ENCODE measurements around the gene ADAM22. TPM values are rescaled to one million over a fixed set of nuclear protein-coding genes. Genes with fewer than 3 reads are reported as not detected.
"Not testable (repeated sequence)": the region's sequence is repeated elsewhere in the genome, so short reads cannot be mapped to it uniquely, and the experiment has no call there.

Gene ADAM22
- total RNA-seq, 1 experiment from 2014 or later, result 18.3 TPM

DNA sequence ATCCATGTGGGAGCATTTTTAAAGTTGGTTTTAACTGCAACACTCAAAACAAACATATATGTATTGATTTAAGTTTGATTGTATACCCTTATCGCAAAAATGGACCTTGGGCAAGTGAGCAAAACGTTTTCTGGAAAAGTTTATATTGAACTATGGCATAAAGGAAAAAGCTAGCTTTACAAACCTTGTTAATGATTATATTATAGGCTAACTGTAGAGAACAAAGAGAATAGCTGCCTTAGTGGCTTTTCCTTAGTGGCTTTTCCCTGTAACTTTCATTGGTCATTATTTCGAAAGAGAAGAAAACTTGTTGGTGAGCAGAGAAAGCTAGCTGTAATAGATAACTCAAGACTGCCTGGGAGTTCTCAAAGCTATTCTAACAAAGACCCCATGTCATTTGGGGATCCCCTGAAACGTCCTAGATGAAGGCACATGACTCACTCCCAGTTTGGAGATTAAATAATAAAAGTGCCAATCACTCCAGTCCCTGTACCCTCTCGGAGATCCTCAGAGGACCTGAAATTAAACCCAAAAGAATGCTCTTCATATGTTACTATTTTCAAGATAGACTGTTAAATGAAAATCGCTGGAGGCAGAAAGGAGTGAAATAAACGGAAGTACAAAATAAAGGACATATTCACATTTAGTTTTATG lies 193.7 kb downstream of the ADAM22 start:
- no peak for DNase-seq
- Histone ChIP-seq H3K4me1 (no peaks in the 10 kb centered on the region), H3K9me3 (replicated peaks) (no peaks in the 10 kb centered on the region), H3K4me3 (no peak overlapping the region), H3K27ac (no peak overlapping the region), H3K27me3 (no peaks in the 10 kb centered on the region), H3K36me3 (no peaks in the 10 kb centered on the region)

DNA sequence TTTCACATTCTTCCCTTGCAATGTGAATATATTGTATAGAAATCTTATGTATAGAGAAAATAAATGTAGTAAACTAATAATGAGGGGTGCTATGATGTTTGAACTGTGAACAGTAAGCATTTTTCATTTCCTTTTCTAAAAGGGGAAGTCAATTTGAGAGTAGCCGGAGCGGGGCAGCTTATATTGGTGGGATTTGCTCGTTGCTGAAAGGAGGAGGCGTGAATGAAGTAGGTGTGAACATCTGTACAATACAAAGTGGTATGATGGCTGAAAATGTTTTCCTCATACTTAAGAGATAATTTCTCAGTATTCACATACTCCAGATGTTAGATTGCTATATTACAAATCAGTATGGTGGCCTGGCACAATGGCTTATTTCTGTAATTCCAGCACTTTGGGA lies 198.7 kb downstream of the ADAM22 start:
- H3K36me3 ChIP-seq, result no peaks in the 10 kb centered on the region
- H3K27ac ChIP-seq, result no peak overlapping the region
- DNase-seq, result no peak
- H3K9me3 ChIP-seq (replicated peaks), result no peaks in the 10 kb centered on the region
- H3K4me3 ChIP-seq, result no peak overlapping the region
- no peaks in the 10 kb centered on the region for H3K4me1 ChIP-seq
- no peaks in the 10 kb centered on the region for H3K27me3 ChIP-seq

DNA sequence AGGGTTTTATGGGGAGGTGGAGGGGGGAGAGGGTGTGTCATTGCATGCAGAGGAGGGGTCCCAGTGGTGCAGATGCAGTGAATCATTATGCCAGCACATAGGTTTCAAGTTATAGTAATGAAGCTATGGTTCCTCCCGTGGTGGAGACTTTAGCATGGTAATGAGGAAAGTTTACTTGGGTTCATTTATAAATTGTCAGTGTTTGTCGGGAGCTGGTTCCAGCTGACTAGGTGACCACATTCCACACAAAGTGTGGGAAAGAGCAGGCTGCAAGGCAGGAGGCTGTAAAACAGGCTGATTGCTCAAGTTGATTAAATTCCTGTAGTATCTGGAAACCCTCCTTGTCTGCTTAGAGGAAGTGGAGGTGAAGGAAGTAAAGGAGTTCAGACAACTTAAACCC lies 206.9 kb downstream of the ADAM22 start:
- no peaks in the 10 kb centered on the region for H3K27me3 ChIP-seq
- no peak overlapping the region for H3K27ac ChIP-seq
- no peaks in the 10 kb centered on the region for H3K4me1 ChIP-seq
- H3K36me3 ChIP-seq, result no peaks in the 10 kb centered on the region
- no peaks in the 10 kb centered on the region for H3K9me3 ChIP-seq (replicated peaks)
- H3K4me3 ChIP-seq, result no peak overlapping the region
- DNase-seq, result no peak

DNA sequence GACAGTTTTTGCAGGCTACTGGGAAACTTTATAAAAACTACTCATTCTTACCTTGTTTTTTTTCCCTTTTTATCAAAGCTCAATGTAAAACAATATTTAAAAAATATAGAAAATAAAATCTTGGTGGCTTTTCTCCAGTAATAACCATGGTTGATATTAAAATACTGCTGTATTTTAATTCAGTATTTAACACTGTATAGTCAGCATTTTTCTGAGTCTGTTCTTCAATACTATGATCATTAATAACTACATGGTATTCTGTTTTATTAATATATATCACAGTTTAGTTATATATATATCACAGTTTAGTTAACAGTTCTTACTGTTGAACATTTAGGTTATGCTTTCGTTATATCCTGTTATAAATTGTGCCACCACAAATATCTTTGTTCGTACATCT lies 207.4 kb downstream of the ADAM22 start:
- H3K4me3 ChIP-seq, result no peak overlapping the region
- H3K27ac ChIP-seq, result no peak overlapping the region
- no peaks in the 10 kb centered on the region for H3K9me3 ChIP-seq (replicated peaks)
- H3K27me3 ChIP-seq, result no peaks in the 10 kb centered on the region
- DNase-seq, result no peak
- no peaks in the 10 kb centered on the region for H3K4me1 ChIP-seq
- H3K36me3 ChIP-seq, result no peaks in the 10 kb centered on the region

DNA sequence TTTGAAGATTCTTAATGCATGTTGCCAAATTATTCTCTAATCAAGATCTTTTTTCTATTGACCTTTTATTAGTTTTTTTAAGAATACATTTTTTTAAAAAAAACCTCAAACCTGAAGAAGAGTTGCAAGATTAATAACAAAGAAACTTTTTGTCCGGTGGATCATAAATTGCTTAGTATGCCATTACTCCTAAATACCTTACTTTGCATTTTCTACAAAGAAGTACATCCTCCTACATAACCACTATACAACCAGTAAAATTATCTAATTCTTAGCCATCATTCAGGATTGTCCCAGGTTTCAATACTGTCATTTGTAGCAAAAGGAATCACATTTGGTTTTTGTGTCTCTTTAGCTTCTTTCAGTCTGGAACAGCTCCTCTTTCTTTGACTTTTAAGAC lies 207.9 kb downstream of the ADAM22 start:
- H3K4me1 ChIP-seq, result no peaks in the 10 kb centered on the region
- H3K27me3 ChIP-seq, result no peaks in the 10 kb centered on the region
- H3K4me3 ChIP-seq, result no peak overlapping the region
- no peak overlapping the region for H3K27ac ChIP-seq
- no peak for DNase-seq
- no peaks in the 10 kb centered on the region for H3K9me3 ChIP-seq (replicated peaks)
- no peaks in the 10 kb centered on the region for H3K36me3 ChIP-seq

DNA sequence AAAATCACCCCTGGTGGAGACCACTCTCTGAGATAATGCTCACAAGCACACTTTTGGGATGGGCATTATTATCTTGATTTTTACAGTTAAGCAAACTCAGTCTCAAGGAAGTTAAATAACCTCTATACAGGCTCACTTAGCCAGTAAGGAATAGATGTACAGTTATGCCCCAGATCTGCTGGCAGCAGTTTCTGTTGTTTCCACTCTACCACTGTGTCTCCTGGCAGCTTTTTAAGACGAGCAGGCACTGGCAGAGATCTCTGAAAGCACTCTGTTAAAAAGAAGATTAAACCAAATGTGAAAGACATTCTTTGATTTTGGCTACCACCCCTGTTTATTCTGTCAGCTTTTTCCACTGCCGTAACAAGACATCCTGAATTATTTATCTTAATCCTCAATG lies 212.6 kb downstream of the ADAM22 start:
- Histone ChIP-seq H3K9me3 (replicated peaks) (no peaks in the 10 kb centered on the region), H3K36me3 (no peaks in the 10 kb centered on the region), H3K4me1 (no peaks in the 10 kb centered on the region), H3K27ac (no peak overlapping the region), H3K27me3 (no peaks in the 10 kb centered on the region), H3K4me3 (no peak overlapping the region)
- DNase-seq, result no peak

DNA sequence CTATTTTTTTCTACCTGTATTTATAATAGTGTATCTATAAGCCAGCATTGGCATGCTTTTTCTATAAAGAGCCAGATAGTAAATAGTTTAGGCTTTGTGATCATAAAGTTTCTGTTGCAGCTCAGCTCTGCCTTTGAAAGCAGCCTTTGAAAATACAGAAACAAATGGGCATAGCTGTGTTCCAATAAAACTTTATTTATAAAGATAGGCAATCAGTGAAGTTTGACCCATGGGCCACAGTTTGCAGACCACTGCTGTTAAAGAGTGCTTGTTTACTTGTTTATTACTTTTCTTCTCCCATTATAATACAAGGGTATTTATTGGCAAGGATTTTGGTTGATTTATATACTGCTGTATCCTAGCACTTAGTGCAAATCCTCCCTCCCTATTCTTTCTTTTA lies 213.3 kb downstream of the ADAM22 start:
- Histone ChIP-seq H3K4me1 (no peaks in the 10 kb centered on the region), H3K27me3 (no peaks in the 10 kb centered on the region), H3K27ac (no peak overlapping the region), H3K36me3 (no peaks in the 10 kb centered on the region), H3K4me3 (no peak overlapping the region), H3K9me3 (replicated peaks) (no peaks in the 10 kb centered on the region)
- no peak for DNase-seq

DNA sequence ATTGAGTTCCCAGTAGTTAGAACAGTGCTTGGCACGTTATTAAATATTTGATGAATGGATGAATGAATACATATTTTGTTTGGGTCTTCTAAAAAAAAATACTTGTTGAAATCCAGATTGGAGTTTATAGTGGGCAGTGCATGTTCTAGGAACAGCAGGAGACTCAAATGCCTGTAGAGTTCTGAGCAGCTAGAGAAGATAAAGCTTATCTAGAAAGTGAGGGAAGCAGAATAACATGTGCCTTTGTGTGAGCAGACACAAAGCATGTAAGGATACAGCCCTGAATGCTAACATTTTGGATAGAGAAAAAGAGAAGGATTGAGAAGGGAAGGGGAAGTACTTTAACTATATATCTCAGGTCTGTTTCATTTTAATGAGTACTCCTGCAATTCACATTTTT lies 213.9 kb downstream of the ADAM22 start:
- H3K27ac ChIP-seq, result no peak overlapping the region
- H3K9me3 ChIP-seq (replicated peaks), result no peaks in the 10 kb centered on the region
- no peaks in the 10 kb centered on the region for H3K4me1 ChIP-seq
- H3K36me3 ChIP-seq, result no peaks in the 10 kb centered on the region
- H3K27me3 ChIP-seq, result no peaks in the 10 kb centered on the region
- no peak for DNase-seq
- H3K4me3 ChIP-seq, result no peak overlapping the region

DNA sequence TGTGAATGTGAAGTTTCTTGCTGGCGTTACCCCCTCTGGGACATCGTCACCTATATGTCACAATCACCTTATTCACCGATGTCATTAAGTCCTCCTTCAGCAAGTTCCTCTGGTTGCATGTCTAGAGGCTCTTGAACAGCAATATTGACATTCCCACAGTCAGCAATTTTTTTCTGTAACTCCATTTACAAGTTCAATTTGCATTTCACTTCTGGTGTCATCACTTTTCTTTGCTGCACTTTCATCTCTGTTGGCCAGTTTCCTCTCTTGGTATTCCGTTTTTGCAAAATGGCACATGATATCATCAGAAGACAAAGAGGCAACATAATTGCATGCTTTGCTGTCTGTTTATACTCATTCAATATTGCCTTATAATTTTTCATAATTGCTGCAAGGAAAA lies 216.0 kb downstream of the ADAM22 start:
- Histone ChIP-seq H3K27me3 (no peaks in the 10 kb centered on the region), H3K4me3 (no peak overlapping the region), H3K9me3 (replicated peaks) (no peaks in the 10 kb centered on the region), H3K27ac (no peak overlapping the region), H3K36me3 (no peaks in the 10 kb centered on the region), H3K4me1 (no peaks in the 10 kb centered on the region)
- DNase-seq, result no peak

DNA sequence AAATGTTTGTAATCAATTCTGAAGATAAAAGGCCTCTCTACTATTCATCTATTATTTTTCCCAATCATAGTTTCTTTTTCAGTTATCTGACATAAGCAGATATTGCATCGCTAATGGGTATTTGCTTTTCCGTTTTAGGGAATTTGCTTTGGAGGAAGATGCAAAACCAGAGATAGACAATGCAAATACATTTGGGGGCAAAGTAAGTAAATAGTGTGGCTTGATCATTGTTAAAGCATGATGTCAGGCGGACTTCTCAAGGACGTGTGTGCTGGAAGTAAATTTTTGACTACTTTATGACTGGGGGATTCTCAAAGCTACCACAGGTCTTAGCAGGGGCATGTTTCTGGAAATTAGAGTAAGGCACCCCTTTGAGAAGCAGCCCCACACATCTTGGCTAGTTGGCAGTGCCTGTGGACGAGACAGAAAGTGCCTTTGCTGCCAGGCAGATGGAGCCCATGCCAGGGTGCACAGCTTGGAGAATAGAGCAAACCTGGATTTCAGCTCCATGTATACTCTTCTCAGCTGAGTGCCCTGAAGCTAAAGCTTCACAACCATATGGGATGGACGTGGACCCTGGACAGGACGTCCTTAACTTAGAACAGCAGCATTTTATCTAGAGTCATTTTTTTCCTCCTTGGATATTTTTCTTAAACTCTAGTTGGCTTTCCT lies 217.2 kb downstream of the ADAM22 start:
- DNase-seq, result no peak
- no peak overlapping the region for H3K4me3 ChIP-seq
- no peaks in the 10 kb centered on the region for H3K4me1 ChIP-seq
- no peak overlapping the region for H3K27ac ChIP-seq
- no peaks in the 10 kb centered on the region for H3K36me3 ChIP-seq
- no peaks in the 10 kb centered on the region for H3K9me3 ChIP-seq (replicated peaks)
- H3K27me3 ChIP-seq, result no peaks in the 10 kb centered on the region

DNA sequence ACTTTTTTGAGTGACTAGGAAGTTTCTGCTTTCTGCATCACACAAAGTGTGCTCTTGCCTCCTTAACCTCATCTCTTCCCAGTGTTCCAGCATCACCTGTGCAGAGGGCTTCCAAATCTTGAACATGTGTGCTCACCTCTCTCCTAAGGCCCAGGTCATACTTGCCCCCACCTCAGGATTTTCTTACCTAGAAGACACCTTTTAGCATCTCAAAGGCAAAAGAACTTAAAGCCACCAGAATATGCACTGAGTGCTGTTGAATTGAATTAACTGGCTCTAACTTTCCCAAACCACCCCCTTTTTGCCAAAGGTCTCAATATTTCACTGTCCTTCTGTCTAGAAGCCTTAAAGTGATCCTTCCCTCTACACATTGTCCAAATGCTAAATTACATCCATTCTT lies 219.3 kb downstream of the ADAM22 start:
- Histone ChIP-seq H3K9me3 (replicated peaks) (no peaks in the 10 kb centered on the region), H3K36me3 (no peaks in the 10 kb centered on the region), H3K27me3 (no peaks in the 10 kb centered on the region), H3K4me3 (no peak overlapping the region), H3K27ac (no peak overlapping the region), H3K4me1 (no peaks in the 10 kb centered on the region)
- DNase-seq, result no peak

DNA sequence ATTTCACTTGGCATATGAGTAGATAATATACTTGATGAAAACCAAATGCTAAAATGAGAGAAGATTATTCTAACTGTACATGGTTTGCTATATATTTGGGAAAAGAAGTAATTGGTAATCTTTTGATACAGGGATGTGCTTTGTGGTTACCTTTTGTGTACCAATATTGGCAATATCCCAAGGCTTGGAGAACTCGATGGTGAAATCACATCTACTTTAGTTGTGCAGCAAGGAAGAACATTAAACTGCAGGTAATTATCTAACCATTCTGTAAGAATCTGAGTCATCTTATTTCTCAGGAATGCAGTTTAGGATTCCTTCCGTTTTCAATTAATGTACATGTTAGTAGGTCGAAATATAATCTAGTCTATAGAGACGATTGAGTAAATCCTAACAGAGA lies 221.7 kb downstream of the ADAM22 start:
- Histone ChIP-seq H3K27ac (no peak overlapping the region), H3K9me3 (replicated peaks) (no peaks in the 10 kb centered on the region), H3K4me3 (no peak overlapping the region), H3K4me1 (no peaks in the 10 kb centered on the region), H3K27me3 (no peaks in the 10 kb centered on the region), H3K36me3 (no peaks in the 10 kb centered on the region)
- no peak for DNase-seq

DNA sequence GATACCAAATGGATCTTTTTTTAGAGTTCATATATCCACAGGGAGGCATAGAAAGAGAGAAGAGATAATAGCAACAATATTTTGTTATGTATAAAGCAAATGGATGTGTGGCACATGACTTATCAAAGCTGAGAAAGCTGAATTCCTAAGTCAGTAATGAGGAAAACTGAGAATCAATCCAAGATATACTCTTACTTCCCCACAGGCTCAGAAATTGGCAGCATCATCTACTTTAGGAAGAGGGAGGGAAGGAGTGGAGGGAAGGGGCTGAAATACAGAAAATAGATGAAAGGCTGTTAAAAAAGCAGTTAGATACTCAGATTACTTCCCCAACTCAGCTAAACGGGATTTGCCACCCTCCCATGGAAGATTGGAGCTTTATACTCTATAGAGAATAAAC lies 222.3 kb downstream of the ADAM22 start:
- H3K27ac ChIP-seq, result no peak overlapping the region
- no peaks in the 10 kb centered on the region for H3K36me3 ChIP-seq
- H3K4me3 ChIP-seq, result no peak overlapping the region
- H3K27me3 ChIP-seq, result no peaks in the 10 kb centered on the region
- H3K4me1 ChIP-seq, result no peaks in the 10 kb centered on the region
- no peaks in the 10 kb centered on the region for H3K9me3 ChIP-seq (replicated peaks)
- no peak for DNase-seq

DNA sequence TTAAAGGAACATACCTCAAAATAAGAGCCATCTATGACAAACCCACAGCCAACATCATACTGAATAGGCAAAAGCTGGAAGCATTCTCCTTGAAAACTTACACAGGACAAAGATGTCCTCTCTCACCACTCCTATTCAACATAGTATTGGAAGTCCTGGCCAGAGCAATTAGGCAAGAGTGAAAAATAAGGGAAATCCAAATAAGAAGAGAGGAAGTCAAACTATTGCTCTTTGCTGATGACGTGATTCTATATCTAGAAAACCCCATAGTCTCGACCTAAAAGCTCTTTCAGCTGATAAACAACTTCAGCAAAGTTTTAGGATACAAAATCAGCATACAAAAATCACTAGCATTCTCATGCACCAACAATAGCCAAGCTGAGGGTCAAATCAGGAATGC lies 225.7 kb downstream of the ADAM22 start:
- H3K9me3 ChIP-seq (replicated peaks); H3K4me1 ChIP-seq; H3K27ac ChIP-seq; H3K27me3 ChIP-seq; DNase-seq; H3K36me3 ChIP-seq; H3K4me3 ChIP-seq: not testable (repeated sequence)

DNA sequence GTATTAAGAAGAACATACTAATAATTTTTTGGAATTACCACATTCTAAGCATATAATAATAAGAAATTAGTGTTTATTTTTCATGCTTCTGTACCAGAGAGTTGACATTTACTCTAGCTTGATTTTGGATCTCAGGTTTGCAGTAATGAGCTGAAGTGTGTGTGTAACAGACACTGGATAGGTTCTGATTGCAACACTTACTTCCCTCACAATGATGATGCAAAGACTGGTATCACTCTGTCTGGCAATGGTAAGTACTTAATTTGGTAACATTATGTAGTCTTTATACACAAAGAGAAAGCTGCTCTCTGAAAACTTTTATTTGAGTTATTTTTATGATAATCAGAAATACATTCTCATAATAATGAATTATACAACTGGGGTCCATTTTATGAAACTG lies 231.6 kb downstream of the ADAM22 start:
- H3K4me3 ChIP-seq, result no peak overlapping the region
- no peaks in the 10 kb centered on the region for H3K4me1 ChIP-seq
- H3K27me3 ChIP-seq, result no peaks in the 10 kb centered on the region
- H3K27ac ChIP-seq, result no peak overlapping the region
- H3K36me3 ChIP-seq, result no peaks in the 10 kb centered on the region
- no peak for DNase-seq
- H3K9me3 ChIP-seq (replicated peaks), result no peaks in the 10 kb centered on the region

DNA sequence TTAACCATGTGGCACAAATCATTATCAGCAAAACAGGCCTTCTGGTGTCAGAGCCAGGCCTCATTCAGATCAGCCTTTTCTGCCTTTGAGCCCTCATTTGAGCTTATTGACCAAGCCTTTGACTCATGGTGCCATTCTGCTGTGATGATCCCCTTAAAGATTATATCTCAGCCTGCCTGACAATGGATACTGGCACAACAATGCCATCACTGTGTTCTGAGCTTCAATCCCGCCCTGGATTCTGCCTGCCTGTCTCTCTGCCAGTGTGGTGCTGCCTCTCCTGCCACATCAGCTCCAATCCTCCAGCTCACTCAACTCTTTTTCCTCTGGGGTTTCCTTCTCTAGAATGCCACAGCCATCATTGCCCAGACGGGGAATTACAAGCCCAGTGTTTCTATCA lies 233.2 kb downstream of the ADAM22 start:
- no peak overlapping the region for H3K27ac ChIP-seq

More for the DNA sequence above, 233.2 kb downstream of the ADAM22 start:
- Histone ChIP-seq H3K4me1 (no peaks in the 10 kb centered on the region), H3K36me3 (no peaks in the 10 kb centered on the region), H3K27me3 (no peaks in the 10 kb centered on the region), H3K4me3 (no peak overlapping the region), H3K9me3 (replicated peaks) (no peaks in the 10 kb centered on the region)
- no peak for DNase-seq

All from SJCRH30 (cell line).